Stimulated activated CD4-positive, alpha-beta T cell treated with anti-CD3 and anti-CD28 coated beads, Interleukin-4, amount 100 ng/mL, for 4 hours (primary cell): ENCODE measurements around the gene ELF2.
A peak's percentile ranks its signal among the peaks of the same experiment; 100 is the strongest.
"Not testable (repeated sequence)": the region's sequence is repeated elsewhere in the genome, so short reads cannot be mapped to it uniquely, and the experiment has no call there.

Experiments
- DNase-seq, 2 experiments: peaks; one replicate each; pipeline ENCODE4 v3.0.0-alpha.2; 2020

The ELF2 gene

DNA sequence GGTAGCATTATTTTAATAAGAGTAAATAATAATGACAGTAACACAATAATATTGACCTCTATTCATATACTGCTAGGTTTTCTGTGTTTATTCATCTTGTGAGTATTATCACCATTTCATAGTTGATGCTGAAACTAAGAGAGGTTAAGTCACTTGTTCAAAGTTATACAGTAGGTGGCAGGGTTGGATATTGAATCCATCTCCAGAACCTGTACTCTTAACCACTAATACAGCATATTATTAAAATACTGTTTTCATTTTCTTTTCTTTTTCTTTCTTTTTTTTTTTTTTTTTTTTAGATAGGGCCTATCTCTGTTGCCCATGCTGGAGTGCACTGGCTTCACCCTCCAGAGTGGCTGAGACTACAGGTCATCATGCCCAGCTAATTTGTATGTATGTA, 7.1 kb upstream of the ELF2 start:
- DNase-seq = no peak

DNA sequence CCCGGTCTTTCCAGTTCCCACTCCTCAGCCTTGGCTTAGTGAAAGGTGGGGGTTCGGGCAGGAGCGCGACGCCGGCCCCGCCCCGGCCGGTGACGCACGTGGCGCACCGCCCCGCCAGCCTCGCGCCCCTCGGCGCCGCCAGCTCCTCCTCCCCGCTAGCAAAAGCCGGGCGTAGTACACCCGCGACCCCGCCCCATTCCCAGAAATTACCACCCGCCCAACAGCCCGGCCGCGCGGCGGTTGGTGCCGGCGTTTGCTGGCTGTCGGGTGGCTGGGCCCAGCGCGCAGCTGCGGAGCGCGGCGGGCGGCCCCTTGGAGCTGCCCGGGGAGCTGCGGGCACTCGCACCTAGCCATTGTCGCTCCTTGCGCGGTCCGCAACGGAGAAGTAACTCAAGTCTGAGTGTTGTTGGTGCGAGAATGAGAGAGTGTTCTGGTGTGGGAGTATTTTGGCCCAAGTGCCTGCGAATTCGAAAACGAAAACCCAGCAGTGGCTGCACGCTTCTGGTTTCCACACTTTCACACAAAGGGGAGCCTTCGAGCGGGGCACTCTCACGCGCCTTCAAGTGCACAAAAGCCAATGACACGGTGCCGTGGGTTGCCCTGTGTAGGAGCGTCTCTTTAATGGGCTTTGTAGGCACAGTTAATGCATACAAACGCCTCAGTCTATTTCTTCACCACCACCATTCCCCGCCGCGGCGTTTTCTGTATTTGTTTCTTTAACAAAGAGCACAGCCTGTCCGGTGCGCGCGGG, 1.0 kb upstream of the ELF2 start:
- peak; percentile 84 to 91 for DNase-seq

DNA sequence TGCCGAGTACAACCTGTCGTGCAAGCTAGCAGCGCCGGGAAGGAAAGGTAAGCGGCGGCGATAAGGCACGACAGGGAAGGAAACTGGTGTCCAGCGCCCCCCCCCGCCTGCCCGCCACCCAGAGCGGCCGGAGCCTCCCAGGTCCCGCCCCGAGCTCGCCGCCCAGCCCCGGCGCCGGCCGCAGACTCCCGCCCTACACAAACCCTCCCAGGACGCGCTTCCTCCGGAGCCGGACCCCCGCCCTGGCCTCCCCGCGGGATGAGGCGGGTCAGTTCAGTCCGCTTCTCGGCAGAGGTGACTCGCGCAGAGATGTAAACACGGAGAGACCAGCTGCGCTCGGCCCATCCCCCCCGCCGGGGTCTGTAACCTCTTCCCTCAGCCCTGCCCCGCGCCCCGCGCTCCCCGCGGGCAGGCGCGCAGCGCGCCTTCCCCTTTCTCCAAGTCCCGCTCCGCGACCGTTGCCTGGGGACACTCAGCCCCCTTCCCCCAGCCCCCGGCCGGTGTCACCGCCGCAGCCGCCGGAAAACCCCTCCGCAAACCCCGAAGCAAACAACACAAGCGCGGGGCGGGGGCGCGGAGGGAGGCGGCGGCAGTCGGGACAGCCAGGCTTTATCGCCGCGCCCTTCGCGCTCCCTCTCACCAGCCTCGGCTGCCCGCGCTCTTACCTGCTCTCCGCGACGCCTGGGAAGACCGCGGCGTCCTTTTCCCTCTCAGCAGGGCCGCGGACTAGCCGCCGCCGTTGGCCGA, 543 bp downstream of the ELF2 start:
- peak; percentile 57 to 59 for DNase-seq

DNA sequence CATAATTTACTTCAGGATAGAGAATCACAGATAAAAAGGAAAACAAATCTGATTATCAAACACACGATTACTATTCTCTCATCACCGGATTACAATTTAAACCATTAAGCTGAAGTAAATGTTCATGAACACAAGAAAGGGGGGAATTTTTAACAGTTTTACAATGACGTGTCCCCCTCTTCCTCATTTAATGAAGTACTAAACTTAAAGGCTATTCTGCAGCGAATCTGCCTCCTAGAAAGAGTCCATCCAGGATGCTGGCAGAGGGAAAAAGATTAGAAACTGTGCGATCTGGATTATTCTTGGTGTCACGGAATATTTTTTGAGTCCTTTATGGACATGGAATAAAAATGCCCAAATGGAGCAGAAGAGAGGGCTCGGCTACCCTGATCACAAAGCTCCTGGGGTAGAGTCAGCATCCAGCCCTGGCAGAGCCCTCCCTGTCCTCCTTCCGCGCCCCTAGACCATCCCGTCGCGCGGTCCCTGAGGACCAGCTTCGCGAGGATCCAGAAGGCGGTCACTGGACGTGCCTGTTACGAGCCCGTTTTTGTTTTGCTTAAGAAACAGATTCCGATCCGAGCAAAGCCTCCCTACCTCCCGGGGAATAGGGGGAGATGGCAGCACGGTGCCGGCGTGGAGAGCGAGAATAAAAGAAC, 1.2 kb downstream of the ELF2 start:
- DNase-seq = no peak

DNA sequence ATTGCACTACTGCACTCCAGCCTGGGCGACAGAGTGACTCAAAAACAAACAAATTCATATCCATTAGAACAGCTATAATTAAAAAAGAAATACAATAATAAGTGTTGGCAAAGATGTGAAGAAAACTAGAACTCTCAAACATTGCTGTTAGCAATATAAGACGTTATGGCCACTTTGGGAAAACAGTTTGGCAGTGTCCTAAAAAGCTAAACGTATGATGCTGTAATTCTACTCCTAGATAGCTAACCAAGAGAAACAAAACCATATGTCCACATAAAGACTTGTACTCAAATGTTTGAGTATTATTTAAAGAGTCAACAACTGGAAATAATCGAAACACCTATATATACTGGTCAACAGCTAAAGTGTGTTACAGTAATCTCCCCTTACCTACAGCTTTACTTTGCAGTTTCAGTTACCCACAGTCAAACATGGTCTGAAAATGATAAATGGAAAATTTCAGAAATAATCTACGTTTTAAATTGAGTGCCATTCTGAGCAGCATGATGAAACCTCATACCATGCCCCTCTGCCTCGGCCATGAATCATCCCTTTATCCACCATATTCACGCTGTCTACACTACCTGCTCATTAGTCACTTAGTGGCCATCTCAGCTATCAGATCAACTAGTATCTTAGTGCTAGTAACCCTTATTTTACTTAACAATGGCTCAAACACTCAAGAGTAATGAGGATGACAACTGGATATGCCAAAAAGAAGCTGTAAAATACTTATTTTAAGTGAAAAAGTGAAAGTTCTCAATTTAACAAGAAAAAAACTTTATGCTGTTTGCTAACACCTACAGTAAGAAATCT, 4.9 kb downstream of the ELF2 start:
- DNase-seq = peak in 1 of 2 experiments; percentile 18

DNA sequence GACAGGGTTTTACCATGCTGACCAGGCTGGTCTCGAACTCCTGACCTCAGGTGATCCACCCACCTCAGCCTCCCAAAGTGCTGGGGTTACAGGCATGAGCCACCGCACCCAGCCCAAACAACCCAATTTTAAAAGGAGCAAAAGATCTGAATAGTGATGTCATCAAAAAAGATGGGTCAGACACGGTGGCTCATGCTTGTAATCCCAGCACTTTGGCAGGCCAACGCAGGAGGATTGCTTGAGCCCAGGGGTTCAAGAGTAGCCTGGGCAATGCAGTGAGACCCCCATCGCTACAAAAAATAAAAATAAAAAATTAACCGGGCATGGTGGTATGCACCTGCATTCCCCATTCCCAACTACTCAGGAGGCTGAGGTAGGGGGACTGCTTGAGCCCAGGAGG, 6.1 kb downstream of the ELF2 start:
- DNase-seq = no peak

DNA sequence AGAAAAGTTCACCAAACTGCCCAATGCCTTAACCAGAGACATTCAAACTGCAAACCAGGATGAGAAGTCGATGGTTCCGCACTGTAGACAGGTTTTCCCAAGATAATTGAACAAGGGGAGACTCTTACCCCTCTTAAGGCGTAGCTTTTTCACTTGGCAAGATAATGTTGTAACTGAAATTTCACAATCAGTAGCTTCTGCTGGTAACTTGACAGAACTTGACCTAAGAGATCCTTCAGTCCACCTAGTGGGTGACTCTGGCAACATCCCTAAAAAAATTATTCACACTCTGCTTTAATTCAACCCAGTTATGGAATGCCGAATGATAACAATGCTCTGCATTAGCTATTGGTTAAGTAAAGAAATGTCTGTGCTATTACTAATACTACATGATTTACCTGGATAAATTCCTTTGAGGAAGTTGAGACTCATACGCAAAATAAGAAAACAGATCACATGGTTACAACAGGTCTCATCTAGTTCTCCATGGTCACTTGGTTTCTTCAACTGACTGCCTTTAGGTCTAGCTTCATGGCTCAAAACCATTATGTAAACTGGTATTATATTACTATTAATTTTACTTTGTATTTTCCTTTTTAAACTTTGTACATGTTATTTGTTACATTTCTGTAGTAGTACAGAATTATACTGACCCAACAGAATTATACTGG, 9.1 kb downstream of the ELF2 start:
- no peak for DNase-seq

DNA sequence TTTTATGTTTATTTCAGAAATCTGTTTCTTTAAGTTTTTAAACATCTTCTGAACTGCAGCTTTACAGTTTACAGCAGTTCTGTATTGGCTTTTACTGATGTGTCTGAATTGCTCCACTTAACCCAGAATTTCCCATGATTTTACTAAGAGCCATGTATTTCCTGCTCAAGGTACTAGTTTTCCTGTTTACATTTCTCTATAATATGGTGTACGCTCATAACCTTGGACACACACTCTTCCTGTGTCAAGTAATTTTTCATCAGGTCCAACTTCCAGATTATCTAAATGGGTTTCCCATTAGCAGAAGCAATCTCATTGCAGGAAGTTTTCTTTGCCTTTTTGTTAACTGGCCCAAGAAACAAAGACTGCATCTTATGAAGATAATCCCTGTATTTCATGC, 12.3 kb downstream of the ELF2 start:
- DNase-seq = no peak

DNA sequence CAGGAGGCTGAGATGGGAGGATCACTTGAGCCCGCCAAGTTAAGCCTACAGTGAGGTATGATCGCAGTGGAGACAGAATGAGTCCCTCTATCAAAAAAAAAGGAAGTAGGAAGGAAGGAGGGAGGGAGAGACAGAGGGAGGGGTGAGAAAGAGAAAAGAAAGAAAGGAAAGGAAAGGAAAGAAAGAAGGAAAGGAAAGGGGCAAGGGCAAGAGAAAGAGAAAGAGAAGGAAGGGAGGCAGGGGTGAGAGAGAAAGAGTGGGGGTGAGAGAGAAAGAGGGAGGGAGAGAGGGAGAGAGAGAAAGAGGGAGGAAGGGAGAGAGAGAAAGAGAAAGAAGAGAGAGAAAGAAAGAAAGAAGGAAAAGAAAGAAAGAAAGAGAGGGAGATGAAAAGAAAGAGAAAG, 13.2 kb downstream of the ELF2 start:
- no peak for DNase-seq

DNA sequence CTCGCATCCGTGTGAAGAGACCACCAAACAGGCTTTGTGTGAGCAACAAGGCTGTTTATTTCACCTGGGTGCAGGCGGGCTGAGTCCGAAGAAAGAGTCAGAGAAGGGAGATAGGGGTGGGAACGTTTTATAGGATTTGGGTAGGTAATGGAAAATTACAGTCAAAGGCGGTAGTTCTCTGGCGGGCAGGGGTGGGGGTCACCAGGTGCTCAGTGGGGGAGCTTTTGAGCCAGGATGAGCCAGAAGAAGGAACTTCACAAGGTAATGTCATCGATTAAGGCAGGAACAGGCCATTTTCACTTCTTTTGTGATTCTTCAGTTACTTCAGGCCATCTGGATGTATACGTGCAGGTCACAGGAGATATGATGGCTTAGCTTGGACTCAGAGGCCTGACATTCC, 19.0 kb downstream of the ELF2 start:
- DNase-seq = not testable (repeated sequence)

DNA sequence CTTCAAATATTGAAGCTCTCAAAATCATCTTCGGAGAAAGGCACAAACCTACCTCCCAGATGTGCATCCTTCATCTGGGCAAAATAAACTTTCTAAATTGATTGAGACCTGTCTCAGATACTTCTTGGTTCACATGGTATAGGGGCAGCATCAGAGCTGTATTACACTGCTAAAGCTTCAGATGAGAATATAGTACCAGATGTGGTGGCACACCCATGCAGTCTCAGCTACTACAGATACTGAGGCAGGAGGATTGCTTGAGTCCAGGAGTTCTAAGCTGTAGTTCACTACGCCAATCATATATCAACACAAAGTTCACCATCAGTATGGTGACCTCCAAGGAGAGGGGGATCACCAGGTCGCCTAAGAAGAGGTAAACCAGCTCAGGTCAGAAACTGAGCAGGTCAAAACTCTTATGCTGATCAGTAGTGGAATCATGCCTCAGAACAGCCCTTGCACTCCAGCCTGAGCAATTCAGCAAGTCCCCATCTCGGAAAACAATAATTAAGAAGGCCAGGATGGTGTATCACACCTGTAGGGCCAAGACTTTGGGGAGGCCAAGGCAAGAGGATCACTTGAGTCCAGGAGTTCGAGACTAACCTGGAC, 22.0 kb downstream of the ELF2 start:
- DNase-seq = no peak

DNA sequence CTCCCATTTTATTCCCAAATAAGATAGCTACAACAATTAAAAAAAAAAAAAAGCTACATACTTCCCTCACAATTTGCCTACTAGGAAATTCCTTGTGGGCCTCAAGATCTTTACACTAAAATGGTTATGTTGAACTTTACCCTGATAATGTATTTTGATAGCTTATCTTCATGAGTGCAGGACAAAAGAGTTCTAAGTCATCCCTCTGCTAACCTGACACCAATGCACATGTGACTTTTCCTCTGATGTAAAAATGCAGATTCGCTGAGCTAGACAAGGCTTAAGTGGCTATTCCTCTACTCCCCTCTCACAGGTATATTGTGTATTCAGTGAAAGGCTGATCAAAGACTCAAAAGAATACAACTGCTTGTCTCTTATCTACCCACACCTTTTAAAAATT, 22.5 kb downstream of the ELF2 start:
- no peak for DNase-seq

DNA sequence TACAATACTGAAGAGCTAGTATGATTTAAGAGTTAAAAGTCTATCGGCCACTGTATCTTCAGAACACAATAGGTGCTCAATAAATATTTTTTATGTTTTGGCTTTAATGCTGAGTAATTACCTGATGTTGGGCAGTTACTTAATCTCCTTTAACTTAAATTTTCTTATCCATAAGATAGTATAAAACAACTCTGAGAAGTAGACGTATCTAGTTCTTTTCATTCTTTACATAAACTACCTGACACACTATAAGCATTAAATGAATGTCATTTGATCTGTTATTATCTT, 22.9 kb downstream of the ELF2 start:
- DNase-seq = no peak

DNA sequence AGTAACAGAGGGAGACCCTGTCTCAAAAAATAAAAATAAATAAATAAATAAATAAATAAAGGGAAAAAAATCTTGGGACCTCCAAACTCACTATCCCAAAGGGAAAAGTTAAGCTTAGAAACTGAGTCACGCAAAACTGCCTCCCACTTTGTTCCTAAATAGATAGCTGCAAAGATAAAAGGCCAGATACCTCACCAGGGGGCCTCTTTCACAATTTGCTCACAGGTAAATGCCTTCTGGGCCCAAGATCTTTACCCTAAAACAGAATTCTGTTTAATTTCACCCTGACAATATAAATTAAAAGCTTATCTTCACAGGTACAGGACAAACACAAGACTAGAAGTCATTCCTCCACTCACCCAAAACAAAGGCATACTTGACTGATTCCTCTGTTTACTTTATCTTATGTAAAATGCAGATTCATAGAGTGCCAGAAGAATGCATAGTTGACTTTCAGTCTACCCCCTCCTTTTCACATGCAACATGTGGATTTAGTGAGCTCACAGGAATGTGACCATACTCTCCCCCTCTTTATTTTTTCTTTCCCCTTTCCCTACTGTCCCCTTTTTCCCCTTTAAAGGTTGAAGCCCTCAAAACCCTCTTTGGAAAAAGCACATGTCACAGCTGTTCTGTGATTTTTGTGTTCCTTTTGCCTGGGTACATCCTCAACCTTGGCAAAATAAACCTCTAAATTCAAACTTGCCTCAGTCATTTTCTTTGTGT, 23.4 kb downstream of the ELF2 start:
- no peak for DNase-seq

DNA sequence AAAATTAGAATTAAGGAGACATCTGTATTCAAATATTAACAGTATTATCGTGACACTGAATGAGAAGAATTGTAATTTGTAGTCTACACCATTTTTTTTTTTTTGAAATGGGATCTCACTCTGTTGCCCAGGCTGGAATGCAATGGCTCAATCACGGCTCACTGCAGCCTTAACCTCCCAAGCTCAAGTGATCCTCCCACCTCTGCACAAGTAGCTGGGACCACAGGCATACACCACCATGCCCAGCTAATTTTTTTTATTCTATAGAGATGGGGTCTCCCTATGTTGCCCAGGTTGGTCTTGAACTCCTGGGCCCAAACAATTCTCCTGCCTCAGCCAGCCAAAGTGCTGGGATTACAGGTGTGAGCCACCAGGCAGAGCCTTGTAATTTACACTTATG, 24.8 kb downstream of the ELF2 start:
- DNase-seq = no peak

DNA sequence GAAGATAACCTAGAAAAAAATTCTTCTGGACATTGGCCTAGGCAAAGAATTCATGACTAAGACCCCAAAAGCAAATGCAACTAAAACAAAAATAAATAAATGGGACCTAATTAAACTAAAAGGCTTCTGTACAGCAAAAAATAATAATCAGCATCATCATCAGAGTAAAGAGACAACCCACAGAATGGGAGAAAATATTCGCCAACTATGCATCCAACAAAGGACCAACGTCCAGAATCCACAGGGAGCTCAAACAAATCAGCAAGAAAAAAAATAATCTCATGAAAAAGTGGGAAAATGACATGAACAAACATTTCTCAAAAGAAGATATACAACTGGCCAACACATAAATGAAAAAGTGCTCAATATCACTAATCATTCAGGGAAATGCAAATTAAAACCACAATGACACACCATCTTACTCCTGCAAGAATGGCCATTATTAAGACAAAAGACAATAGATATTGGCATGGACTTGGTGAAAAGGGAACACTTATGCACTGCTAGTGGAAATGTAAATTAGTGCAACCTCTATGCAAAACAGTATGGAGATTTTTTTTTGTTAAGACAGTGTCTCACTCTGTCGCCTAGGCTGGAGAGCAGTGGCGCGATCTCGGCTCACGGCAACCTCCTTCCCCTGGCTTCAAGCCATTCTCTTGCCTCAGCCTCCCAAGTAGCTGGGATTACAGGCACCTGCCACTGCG, 29.9 kb downstream of the ELF2 start:
- DNase-seq = no peak

DNA sequence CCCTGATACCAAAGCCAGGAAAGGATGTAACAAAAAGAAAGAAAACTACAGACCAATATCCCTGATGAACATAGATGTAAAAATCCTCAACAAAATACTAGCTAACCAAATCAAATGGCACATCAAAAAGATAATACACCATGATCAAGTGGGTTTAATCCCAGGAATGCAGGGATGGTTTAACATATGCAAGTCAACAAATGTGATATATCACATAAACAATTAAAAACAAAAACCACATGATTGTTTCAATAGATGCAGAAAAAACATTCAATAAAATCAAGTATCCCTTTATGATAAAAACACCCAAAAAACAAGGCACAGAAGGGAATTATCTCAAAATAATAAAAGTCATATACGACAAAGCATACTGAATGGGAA, 31.5 kb downstream of the ELF2 start:
- DNase-seq = no peak

DNA sequence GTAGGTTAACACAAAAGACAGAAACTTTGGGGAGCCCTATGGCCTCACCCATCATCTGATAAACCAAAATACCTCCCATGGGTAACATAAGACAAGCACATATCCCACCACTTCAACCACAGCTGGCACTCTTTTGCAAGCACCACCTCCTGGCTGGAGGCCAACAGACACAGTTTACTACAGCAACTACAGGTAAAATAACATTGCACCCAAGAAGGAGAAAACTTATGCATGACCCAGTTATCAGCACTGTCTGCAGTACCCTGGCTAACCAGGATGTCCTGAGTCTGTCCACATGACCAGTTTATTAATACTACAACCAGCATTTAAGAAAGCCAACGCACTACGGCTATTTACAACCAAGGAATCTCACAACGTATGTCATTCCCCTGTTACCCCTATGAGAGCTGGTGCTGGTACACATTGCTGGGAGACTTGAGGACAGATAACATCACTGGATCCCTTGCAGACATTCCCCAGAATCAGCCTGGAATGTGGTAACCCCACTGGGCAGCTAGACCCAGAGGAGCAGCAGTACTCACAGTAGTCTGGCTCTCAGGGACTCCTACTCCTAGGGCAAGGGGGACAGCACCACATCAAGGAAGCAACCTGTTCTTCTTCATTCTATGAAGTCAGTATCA, 32.0 kb downstream of the ELF2 start:
- no peak for DNase-seq

DNA sequence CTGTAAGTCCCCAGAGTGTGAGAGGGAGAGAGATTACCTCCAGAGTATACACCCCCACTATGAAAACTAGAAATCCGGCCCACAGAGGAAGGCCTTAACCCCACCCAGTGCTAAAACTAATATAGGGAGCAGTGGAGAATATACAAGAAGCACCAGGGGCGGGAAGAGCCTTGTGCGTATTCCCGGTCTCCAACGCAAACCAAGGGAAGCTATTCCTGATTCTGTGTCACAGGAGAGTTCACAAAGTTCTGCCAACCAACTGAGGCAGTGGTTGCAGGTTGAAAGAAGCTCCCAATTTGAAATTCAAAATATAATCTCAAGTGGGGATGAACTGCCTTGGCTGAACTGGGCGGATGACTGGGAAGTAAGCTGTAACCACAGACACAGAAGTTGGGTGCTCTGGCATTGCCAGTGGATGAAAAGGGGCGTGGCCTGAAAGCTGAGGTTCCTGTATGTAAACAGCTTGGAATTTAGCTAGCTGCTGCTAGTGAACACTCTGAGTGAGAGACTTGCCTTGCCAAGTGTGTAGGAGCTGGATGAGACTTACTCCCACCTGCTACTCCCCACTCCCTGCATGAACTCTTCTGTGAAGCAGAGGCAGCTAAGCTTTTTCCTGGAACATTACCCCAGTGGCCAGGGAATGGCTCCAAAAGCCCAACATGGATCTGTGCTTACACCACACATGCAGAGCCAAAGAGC, 32.7 kb downstream of the ELF2 start:
- DNase-seq = no peak

DNA sequence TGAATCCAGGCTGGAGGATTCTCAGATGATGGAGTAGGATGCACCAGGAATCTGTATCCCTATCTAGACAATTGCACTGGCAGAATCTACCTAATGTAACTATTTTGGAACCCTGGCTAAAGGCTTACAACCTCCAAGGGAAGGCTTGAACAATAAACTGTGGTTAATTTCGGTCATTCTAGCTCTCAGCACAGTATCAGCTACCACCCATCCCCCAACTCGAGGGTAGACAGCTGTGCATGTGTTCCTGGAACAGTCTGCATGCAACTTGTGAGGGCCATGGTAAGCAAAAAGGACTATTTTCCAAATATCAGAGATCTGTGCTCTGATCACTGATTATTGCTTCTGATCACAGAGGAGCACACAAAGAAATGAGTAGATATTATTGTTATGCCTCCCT, 34.0 kb downstream of the ELF2 start:
- no peak for DNase-seq
